Measurements from ENCODE around the gene WDR72.

- TF ChIP-seq CTCF (conservative IDR thresholded peaks at IDR 0.05; ENCODE audit: low read length) (no peak), EZH2phosphoT487 (IDR thresholded peaks at IDR 0.05; ENCODE audit: borderline replicate concordance) (no peak)
Measured at GRCh38 chr15:53511175-53511574, 248.3 kb downstream of the WDR72 start.
